Pericardium fibroblast (primary cell): ENCODE data around the gene FCGR3A. TPM values are rescaled to one million over a fixed set of nuclear protein-coding genes. Genes with fewer than 3 reads are reported as not detected.

Source experiments
- total RNA-seq: library from RNA; depleted of rRNA; stranded (reverse); fragments of >200 nt; gene quantifications from 2 replicates; pipeline ENCODE4 v1.2.3, GENCODE V29; 2015

FCGR3A gene
- not detected in 2 replicates for total RNA-seq

GRCh38 chr1:161549652-161550051 is at the start of gene FCGR3A:
FCGR3A (minus strand) TSS chr1:161549818; CDS start chr1:161549736, 82 bp downstream.

DNA sequence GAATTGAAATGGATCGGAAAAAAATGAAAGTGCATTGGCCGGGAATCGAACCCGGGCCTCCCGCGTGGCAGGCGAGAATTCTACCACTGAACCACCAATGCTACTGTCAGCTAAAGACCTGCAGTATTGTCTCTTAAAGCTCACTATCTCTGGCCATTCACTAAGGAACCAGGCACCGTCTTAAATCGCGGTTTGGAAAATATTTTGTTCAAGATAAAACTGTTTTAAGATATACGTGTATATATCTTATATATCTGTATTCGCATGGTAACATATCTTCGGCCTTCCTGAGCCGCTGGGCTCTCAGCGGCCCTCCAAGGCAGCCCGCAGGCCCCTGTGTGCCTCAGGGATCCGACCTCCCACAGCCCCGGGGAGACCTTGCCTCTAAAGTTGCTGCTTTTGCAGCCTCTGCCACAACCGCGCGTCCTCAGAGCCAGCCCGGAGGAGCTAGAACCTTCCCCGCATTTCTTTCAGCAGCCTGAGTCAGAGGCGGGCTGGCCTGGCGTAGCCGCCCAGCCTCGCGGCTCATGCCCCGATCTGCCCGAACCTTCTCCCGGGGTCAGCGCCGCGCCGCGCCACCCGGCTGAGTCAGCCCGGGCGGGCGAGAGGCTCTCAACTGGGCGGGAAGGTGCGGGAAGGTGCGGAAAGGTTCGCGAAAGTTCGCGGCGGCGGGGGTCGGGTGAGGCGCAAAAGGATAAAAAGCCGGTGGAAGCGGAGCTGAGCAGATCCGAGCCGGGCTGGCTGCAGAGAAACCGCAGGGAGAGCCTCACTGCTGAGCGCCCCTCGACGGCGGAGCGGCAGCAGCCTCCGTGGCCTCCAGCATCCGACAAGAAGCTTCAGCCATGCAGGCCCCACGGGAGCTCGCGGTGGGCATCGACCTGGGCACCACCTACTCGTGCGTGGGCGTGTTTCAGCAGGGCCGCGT is 25.5 kb downstream of the FCGR3A start, which contains the start of gene HSPA6:
HSPA6 (plus strand) TSS at position 724 of the 925 bp plus-strand sequence; CDS start at position 843, 119 bp downstream.

Other genes starting within 250 kb of the FCGR3A start
- 0.23 and 0.34 TPM in 2 replicates for gene MPZ, start 239.8 kb downstream of the FCGR3A start, total RNA-seq
- gene SDHC, start 235.4 kb downstream of the FCGR3A start, total RNA-seq, result 20.9 and 31.2 TPM in 2 replicates
- not detected in 2 replicates for gene CFAP126, start 181.9 kb downstream of the FCGR3A start, total RNA-seq
- gene FCGR2A, start 44.4 kb downstream of the FCGR3A start, total RNA-seq, result 0.17 and 3.0 TPM in 2 replicates
- 0.09 and 0.35 TPM in 2 replicates for gene HSPA6, start 25.3 kb downstream of the FCGR3A start, total RNA-seq
- gene FCGR3B, start 81.4 kb upstream of the FCGR3A start, total RNA-seq, result not detected in 2 replicates
- gene FCGR2B, start 113.3 kb upstream of the FCGR3A start, total RNA-seq, result not detected in 2 replicates
- not detected in 2 replicates for gene FCRLA, start 157.4 kb upstream of the FCGR3A start, total RNA-seq
- 0.68 and 1.8 TPM in 2 replicates for gene FCRLB, start 171.7 kb upstream of the FCGR3A start, total RNA-seq
- 16.6 and 17.2 TPM in 2 replicates for gene DUSP12, start 200.0 kb upstream of the FCGR3A start, total RNA-seq
- 14.5 and 14.6 TPM in 2 replicates for gene ATF6, start 216.5 kb upstream of the FCGR3A start, total RNA-seq